AG20443 (cell line): ENCODE results near the gene KIFAP3.
"Not testable (repeated sequence)": the region's sequence is repeated elsewhere in the genome, so short reads cannot be mapped to it uniquely, and the experiment has no call there.

Source experiments
- DNase-seq: peaks from one replicate; pipeline ENCODE4 v3.0.0; 2012; ENCODE audit warnings: low spot score, mixed read lengths

Gene KIFAP3

GRCh38 chr1:169886931-169887330 is 187.6 kb downstream of the KIFAP3 start:
- DNase-seq, result no peak

DNA sequence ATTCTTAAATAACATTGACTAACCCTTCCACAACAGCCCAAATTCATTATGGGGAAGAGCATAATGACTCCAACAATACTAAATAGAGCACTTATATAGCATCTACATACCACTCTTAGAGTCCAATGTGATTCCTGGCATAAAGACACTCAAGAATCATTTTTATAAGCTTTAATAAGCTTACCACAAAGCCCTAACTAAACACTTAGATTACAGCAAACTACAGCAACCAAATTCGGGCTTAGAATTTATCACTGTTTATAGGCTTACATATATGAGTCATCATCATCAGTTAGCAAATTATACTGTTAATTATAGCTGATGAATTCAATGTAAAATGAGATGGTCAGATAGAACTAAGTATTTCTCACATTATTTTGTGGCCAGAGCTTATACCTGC is 188.1 kb downstream of the KIFAP3 start:
- DNase-seq, result no peak

DNA sequence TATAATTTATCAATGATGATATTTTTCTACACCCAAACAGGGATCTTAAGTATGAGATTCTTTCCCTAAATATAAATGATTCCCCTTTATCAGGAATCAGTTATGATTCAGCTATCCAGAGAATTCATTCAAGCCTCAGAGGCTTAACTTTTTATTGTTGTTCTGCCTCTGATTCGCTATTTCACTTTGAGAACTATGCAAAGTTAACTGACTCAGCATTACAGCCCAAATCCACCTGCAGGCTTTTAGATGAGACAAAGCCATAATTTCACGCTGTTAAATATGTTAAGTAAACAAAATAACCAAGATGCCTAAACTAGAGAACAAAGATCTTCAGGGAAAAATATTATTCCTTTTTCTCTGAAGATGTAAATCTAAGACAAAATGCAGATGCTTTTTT is 189.3 kb downstream of the KIFAP3 start:
- no peak for DNase-seq

GRCh38 chr1:169884634-169885033 is 189.9 kb downstream of the KIFAP3 start:
- DNase-seq, result no peak

DNA sequence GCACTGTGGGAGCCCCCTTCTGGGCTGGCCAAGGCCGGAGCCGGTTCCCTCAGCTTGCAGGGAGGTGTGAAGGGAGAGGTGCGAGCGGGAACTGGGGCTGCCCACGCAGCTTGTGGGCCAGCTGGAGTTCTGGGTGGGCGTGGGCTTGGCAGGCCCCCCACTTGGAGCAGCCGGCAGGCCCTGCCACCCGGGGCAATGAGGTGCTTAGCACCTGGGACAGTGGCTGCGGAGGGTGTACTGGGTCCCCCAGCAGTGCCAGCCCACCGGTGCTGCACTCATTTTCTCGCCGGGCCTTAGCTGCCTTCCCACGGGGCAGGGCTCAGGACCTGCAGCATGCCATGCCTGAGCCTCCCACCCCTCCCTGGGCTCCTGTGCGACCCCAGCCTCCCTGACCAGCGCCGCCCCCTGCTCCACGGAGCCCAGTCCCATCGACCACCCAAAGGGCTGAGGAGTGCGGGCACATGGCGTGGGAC is 192.4 kb downstream of the KIFAP3 start:
- DNase-seq, result no peak

DNA sequence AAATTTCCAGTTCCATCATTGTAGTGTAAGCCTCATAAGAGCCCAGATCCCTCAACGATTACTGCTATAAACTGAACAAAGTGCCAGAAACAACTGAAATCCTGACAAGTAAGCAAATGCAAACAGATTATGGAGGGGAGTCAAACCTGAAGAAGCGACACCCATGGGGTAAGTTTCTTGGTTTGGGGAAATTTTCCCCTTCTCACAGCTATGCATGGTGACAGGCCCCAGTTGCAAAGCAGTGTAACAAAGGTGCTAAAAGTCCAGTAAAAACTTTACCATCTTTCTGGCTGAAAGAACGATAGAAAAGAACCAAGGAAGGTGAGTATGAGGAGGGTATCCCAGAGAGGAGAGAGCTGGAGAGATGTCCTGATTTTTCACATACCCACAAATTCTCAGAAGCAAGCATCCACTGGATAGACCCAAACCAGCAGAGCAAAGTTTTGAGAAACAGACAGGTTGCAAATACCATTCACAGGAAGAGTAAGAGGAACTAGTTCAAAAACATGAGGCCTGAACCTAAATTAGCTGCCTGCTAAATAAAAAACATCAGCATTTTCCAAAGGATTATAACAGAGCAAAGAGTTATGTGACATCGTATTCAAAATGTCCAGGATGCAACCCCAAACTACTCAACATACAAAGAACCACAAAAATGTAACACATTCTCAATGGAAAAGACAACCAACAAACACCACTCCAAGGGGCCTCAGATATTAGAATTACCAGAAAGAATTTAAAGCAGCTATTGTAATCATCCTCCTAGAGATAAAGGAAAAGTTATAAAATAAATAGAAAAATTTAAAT is 195.3 kb downstream of the KIFAP3 start:
- no peak for DNase-seq

DNA sequence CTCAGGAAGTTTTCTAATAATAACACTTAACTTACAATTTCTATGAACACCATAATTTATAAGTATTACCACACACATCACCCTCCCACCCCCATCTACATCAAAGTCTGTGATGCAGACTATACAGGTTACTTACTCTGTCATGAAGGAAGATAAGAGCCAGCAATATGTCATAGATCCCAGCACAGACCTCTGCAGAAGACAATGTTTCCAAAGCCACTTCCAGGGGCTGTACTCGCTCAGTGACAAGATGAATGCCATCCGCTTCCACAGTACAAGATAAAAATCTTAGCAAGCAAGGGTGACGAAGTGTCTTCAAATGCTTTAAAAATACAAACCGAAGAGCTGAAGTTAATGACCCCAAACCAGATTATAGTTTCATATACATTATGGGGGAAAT is 196.0 kb downstream of the KIFAP3 start:
- DNase-seq, result no peak

DNA sequence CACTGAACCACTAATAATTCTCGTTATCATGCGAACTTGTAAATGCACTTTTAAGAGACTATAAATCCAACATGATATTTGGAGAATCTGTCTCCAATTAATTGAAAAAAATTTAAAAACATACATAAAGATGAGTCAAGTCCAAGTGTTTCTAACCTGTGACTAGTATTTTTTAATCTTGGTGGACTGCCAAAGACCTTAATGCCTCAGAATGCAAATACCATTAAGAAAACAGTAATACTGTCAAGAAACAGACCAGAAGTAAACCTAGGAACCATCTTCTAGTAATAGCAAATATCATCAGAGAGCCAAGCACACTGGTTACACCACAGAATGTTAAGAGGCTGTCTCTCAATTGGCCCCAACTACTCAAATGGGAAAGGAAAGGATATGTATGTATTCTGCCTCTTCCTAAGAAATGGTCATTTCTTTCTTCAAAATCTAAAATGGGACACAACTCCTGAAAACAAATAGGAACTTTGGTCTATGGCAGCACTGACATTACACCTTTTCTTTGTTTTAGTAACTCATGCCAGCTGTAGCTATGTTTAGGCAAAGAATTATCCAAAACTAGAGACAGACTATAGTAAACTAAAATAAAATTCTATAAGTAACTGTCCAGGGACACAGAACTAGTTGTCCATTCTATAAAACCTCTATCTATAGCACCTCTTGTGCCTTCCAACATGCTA is 196.5 kb downstream of the KIFAP3 start:
- no peak for DNase-seq

DNA sequence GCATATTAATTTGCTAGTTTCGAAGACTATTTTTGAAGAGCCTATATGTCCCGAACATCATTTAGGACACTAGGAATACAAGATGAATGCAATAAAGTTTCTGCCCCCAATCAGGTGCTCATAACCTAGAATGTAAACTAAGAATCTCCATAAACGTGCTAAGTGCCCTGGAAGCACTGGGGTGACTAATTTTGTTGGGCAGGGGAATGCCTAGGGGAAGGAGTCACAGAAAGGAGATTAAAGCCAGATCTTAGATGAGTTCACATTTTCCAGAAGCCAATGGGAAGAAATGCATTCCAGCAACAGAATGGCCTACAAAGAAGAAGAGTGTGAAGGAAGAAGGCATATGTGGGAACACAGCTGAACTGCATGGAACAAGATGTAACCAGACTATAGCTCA is 200.3 kb downstream of the KIFAP3 start:
- DNase-seq, result peak; percentile 79

- no peak for DNase-seq
These were observed 200.8 kb downstream of the KIFAP3 start for GRCh38 chr1:169873582-169874199.

DNA sequence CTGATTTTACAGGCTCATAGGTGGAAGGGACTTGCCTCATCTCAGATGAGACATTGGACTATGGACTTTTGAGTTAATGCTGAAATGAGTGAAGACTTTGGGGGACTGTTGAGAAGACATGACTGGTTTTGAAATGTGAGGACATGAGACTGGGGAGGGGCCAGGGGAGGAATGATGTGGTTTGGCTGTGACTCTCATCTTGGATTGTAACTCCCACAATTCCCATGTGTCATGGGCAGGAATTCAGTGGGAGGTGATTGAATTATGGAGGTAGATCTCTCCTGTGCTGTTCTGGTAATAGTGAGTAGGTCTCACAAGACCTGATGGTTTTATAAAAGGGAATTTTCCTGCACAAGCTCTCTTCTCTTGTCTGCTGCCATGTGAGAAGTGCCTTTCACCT is 201.6 kb downstream of the KIFAP3 start:
- no peak for DNase-seq

- not testable (repeated sequence) for DNase-seq
These were observed 202.5 kb downstream of the KIFAP3 start for GRCh38 chr1:169871988-169872387.
